Hematopoietic multipotent progenitor cell treated with erythropoietin and hydrocortisone succinate and interleukin-3 and kit ligand, for 4 days (in vitro differentiated cells): ENCODE data around the gene CD226.
"Not testable (repeated sequence)": the region's sequence is repeated elsewhere in the genome, so short reads cannot be mapped to it uniquely, and the experiment has no call there.

Source experiments
- DNase-seq: peaks from one replicate; pipeline ENCODE4 v3.0.0-alpha.2; 2015

CD226 gene

GRCh38 chr18:69956057-69956456 lies 8.4 kb upstream of the CD226 start:
- no peak for DNase-seq

GRCh38 chr18:69954719-69955480 lies 7.2 kb upstream of the CD226 start:
- no peak for DNase-seq

- DNase-seq, result no peak
These were observed 5.5 kb upstream of the CD226 start for GRCh38 chr18:69953191-69953590.

- no peak for DNase-seq
These were observed 3.5 kb upstream of the CD226 start for GRCh38 chr18:69951182-69951581.

GRCh38 chr18:69949538-69949936 lies 1.9 kb upstream of the CD226 start:
- DNase-seq, result no peak

GRCh38 chr18:69948919-69949537 lies 1.4 kb upstream of the CD226 start:
- DNase-seq, result peak; percentile 20

- DNase-seq, result no peak
These were observed 583 bp upstream of the CD226 start for GRCh38 chr18:69948256-69948655.

- no peak for DNase-seq
These were observed 991 bp downstream of the CD226 start for GRCh38 chr18:69946608-69947155.

GRCh38 chr18:69945220-69946114 lies 2.2 kb downstream of the CD226 start:
- no peak for DNase-seq

- no peak for DNase-seq
These were observed 3.2 kb downstream of the CD226 start for GRCh38 chr18:69944436-69944835.

GRCh38 chr18:69943021-69943420 lies 4.7 kb downstream of the CD226 start:
- DNase-seq, result peak; percentile 12

GRCh38 chr18:69941183-69941582 lies 6.5 kb downstream of the CD226 start:
- no peak for DNase-seq

GRCh38 chr18:69939812-69940211 lies 7.9 kb downstream of the CD226 start:
- not testable (repeated sequence) for DNase-seq

GRCh38 chr18:69936191-69936558 lies 11.5 kb downstream of the CD226 start:
- DNase-seq, result no peak

GRCh38 chr18:69935319-69936190 lies 12.1 kb downstream of the CD226 start:
- peak; percentile 18 for DNase-seq

GRCh38 chr18:69934601-69935265 lies 12.9 kb downstream of the CD226 start:
- no peak for DNase-seq

GRCh38 chr18:69929041-69929774 lies 18.5 kb downstream of the CD226 start:
- no peak for DNase-seq

GRCh38 chr18:69916412-69916811 lies 31.3 kb downstream of the CD226 start:
- no peak for DNase-seq

GRCh38 chr18:69908838-69909237 lies 38.8 kb downstream of the CD226 start:
- no peak for DNase-seq

GRCh38 chr18:69906765-69907164 lies 40.9 kb downstream of the CD226 start:
- DNase-seq, result no peak

GRCh38 chr18:69900941-69901340 lies 46.7 kb downstream of the CD226 start:
- DNase-seq, result no peak
